DND-41 (cell line): ENCODE data around the gene B3GALT4.

ENCODE experiments used
- CTCF ChIP-seq: IDR thresholded peaks from 2 replicates; pipeline ENCODE4 v1.5.1; 2012; ENCODE audit warnings: borderline replicate concordance, low read length, moderate library complexity, mild to moderate bottlenecking; ENCODE audit not compliant: poor library complexity, severe bottlenecking; ENCODE audit errors: extremely low read depth
- EZH2 ChIP-seq: IDR thresholded peaks from 3 replicates; pipeline ENCODE4 v1.6.1; 2012; ENCODE audit warnings: borderline replicate concordance, low read depth, mild to moderate bottlenecking, moderate library complexity, low read length, inconsistent platforms; ENCODE audit not compliant: severe bottlenecking

DNA sequence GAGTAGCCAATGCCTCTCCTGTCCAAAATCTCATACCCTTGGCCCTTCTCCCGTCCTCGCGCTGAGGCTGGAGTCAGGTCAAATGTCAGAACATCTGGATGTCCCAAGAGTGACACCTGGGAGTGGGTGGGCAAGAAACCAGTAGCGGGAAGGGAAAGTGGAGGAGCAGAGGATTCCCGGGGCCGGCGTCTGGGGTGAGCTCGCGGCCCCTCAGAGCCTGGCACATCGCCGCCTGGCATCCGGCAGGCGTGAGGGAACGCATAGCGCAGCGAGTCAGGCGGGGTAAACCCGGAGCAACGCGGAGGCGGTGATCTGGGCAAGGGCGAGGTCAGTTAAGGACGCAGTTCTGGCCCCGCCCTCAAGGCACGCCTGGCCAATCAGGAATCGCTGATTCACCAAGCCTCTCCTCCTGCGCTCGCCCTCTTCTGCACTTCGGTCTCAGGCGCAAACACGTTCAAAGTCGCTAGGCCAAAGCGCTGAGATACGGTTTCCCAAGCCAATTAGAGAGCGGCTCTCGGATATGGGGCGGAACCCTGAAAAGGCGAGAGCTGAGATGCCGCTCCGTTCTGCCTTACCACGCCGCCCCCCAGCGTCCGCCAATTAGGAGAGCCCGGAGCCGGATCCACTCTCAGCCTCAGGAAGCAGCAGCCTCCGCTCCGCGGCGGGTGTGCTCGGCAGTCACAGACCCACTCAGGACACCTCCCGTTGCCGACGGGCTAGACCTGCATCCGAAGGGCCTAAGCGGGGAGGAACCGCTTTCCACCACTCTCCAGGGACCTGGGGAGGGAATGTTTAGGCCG lies 27.8 kb upstream of the B3GALT4 start:
- TF ChIP-seq CTCF, result peak; percentile 29
- no peak for TF ChIP-seq EZH2
